Neuron (in vitro differentiated cells): ENCODE results near the gene F13A1.

Experiments used
- H2AFZ ChIP-seq: one replicate; pipeline ENCODE4 v1.6.1; 2013; ENCODE audit warnings: low read depth, mild to moderate bottlenecking, inconsistent platforms, low read length, moderate library complexity
- H3K27me3 ChIP-seq: one replicate; pipeline ENCODE4 v1.6.1; 2013; ENCODE audit warnings: low read length; ENCODE audit not compliant: insufficient read depth
- H3K36me3 ChIP-seq: one replicate; pipeline ENCODE4 v1.6.1; 2013; ENCODE audit warnings: low read length; ENCODE audit not compliant: insufficient read depth
- H3K4me1 ChIP-seq: one replicate; pipeline ENCODE4 v1.6.1; 2013; ENCODE audit warnings: low read length; ENCODE audit not compliant: insufficient read depth
- H3K4me3 ChIP-seq: 2 replicates; pipeline ENCODE4 v1.5.1; 2013; ENCODE audit warnings: mild to moderate bottlenecking, low read length, moderate library complexity
- H3K9me3 ChIP-seq: one replicate; pipeline ENCODE4 v1.6.1; 2013; ENCODE audit warnings: low read length

The F13A1 gene

DNA sequence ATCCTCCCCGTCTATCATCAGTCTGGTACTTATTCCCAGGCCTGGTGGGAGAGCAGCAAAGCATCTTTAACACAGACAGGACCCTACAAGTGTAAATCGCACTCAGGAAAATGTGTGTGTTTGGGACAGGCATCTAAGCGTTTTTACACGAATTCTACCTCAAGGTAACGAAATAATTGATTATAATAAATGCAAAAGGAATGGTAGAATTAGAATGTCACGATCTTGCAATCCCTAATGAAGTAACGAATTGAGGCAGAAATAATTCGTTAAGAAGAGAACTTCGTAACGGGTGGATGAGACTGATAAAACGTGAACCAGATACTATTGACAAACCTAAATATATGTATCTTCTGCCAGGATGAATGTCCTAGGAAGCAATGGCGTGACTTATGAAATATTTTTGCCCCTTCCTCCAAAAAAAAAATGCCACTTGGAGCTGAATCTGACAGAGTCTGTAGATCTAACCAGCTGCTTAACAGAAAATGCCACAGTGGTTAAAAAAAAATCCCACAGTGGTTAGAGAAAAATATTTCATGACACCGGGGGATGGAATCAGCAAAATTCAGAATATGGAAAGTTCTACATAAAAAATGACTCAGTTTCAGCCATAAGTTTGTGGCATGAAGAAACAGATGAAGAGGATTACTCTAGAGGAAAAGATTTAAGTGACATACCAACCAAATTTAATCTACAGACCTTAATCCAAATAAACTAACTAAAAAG, 68.7 kb downstream of the F13A1 start:
- Histone ChIP-seq H3K36me3 (no peaks in the 10 kb centered on the region), H3K4me3 (no peak overlapping the region), H3K4me1 (no peaks in the 10 kb centered on the region), H2AFZ (no peak overlapping the region), H3K9me3 (no peaks in the 10 kb centered on the region), H3K27me3 (no peaks in the 10 kb centered on the region)

DNA sequence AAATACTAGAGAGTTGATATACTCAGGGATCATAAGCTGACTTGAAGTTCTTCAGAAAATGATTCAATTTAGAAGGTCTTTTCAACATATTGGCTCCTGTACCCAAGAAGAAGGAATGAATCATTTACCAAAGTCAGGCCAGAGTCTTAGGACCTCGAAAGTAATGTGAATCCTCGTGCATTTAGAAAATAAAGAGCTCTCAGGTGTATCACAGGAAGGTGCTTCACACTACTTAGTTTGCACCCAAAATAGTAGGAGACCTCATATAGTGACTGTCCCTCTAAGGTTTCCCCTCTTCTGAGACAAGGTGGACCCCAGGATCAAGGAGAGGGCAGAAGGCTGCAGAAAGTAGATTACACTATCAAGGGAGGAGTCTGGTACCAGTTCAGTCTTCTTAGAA, 71.8 kb downstream of the F13A1 start:
- Histone ChIP-seq H3K4me1 (no peaks in the 10 kb centered on the region), H2AFZ (no peak overlapping the region), H3K9me3 (no peaks in the 10 kb centered on the region), H3K4me3 (no peak overlapping the region), H3K36me3 (no peaks in the 10 kb centered on the region), H3K27me3 (no peaks in the 10 kb centered on the region)

DNA sequence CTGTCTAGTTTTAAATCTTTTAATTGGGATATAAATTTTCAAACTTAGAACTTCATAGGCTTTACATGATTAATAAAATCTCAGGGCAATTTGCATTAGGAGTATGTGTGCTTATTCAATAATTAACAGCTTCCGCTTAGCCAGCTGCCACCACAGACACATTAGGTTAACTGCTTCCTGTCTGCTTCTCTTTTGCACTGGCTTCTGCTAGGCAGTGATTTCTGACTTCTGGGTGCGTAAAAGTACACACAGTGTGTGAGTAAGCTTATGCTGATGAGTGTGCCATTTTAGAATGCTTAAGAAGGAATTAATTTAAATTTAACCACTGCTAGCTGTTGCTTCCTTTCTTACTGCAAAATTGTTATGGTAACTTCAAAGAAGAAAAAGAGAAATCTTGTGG, 73.9 kb downstream of the F13A1 start:
- H3K9me3 ChIP-seq, result no peaks in the 10 kb centered on the region
- H3K4me1 ChIP-seq, result no peaks in the 10 kb centered on the region
- H3K27me3 ChIP-seq, result no peaks in the 10 kb centered on the region
- no peaks in the 10 kb centered on the region for H3K36me3 ChIP-seq
- no peak overlapping the region for H3K4me3 ChIP-seq
- no peak overlapping the region for H2AFZ ChIP-seq

DNA sequence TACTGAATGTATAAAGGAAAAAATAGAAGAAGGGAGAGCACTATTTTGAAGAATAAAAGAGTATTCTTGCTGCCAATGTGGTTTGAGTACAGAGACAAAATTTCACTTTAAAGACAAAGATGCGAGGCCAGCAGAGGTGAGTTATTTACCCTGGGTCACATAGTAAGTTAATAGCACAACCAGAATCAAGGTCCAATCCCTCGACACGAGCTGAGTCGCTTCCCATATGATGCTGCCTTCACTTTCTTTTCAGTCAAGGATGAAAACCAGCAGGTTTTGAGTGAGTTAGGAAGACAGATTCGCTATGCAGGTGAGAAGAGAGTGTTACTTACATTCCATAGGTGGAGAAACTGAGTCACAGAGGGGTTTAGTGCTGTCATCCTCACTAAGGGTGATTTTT, 75.8 kb downstream of the F13A1 start:
- H3K4me1 ChIP-seq, result no peaks in the 10 kb centered on the region
- no peak overlapping the region for H3K4me3 ChIP-seq
- no peak overlapping the region for H2AFZ ChIP-seq
- H3K9me3 ChIP-seq, result no peaks in the 10 kb centered on the region
- H3K36me3 ChIP-seq, result no peaks in the 10 kb centered on the region
- H3K27me3 ChIP-seq, result no peaks in the 10 kb centered on the region

DNA sequence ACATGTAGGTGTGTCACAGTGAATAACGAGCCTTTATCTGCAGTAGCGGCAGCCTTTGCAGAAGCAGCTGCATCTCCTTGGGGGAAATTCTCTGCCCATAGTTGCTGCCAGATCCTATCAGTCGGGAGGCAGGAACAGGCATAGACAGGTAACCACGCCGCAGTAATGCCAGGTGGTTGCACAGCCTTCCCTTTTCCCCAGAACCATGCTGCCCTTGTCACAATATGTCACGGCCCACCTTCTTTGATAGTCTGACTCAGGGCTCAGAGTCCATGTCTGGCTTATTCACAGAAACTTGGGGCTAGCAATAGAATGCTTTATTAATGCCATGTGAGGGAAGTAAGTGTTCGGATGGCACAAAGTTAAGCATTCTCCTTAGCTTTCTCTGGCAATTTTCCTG, 76.6 kb downstream of the F13A1 start:
- H3K4me3 ChIP-seq, result no peak overlapping the region
- no peak overlapping the region for H2AFZ ChIP-seq
- no peaks in the 10 kb centered on the region for H3K27me3 ChIP-seq
- H3K9me3 ChIP-seq, result no peaks in the 10 kb centered on the region
- H3K4me1 ChIP-seq, result no peaks in the 10 kb centered on the region
- no peaks in the 10 kb centered on the region for H3K36me3 ChIP-seq

DNA sequence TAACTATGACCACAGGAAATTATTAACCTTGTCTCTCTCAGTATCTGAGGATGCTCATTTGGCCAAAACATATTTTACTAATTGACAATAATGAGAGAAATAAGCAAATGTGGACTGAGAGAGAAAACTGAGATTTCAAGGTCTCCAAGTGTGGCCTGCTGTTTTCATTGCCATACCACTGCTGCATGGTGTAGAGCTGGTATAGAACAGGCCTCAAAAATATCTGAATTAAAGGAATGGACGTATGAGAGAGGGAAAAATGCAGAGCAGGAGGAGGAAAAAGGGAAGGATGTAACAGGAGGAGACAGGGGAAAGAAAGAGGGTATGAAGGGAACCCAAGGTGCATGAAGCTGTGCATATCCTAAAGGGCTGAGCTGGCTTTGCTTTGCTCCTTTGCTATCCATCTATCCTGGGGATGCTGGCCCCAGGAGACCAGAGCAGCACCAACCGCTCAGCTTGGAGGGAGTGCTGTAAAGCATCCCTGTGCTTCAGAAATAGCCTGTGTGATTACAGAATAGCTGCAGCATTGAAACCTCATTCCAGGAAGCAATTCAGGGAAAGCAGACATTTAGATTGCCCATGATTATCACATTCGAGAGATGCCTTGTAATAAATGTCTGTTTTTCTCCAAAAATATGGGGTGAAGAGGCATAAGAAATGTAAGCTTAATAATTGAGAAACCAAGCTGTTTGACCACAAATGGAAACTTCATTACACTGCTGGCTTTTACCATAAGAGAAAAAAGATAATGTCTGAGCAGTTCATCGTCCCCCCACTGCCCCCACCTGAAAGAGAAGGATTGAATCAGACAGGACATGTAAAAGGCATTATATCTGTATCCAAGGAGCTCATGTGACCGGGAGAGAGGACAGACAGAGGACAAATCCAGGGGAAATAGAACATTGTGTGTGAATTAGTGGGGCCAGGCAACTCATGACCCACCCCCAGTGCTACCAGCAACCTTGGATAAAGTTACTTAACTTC, 80.6 kb downstream of the F13A1 start:
- Histone ChIP-seq H2AFZ (no peak overlapping the region), H3K36me3 (no peaks in the 10 kb centered on the region), H3K27me3 (no peaks in the 10 kb centered on the region), H3K9me3 (no peaks in the 10 kb centered on the region), H3K4me1 (no peaks in the 10 kb centered on the region), H3K4me3 (no peak overlapping the region)

DNA sequence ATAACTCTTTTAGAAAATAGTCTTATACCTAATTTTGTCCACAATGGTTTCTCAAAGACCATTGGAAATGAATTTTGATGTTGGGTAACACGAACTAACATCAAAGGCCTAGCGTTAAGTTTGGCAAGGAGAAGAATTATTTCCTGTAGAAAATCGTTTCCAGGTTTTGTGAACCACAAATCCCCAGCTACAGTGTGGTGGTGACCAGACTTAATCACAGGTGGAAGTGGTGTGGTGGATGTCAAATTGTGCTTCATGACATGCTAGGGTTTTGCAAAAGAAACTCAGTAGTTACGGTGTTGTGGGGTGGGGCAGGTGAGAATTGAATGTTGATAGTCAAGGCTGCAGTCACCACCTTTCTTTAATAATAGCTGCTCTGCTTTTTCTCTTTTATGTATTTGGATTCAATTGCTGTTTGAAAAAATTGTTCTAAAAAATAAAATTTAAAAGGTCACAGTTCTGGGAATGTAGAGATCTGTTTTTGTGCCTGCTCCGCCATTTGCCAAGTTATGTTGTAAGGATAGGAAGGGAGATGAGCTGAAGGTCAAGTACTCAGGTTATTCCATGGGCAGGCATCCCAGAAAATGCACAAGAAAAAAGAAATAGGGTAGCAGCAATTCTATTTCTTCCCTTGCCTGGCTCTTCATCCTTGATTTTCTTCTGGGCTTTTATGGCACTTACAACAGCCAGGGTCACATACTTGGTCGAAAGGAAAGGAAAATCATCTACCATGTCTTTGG, 83.6 kb downstream of the F13A1 start:
- H3K27me3 ChIP-seq, result no peaks in the 10 kb centered on the region
- no peaks in the 10 kb centered on the region for H3K9me3 ChIP-seq
- no peak overlapping the region for H3K4me3 ChIP-seq
- no peaks in the 10 kb centered on the region for H3K4me1 ChIP-seq
- no peak overlapping the region for H2AFZ ChIP-seq
- H3K36me3 ChIP-seq, result no peaks in the 10 kb centered on the region

DNA sequence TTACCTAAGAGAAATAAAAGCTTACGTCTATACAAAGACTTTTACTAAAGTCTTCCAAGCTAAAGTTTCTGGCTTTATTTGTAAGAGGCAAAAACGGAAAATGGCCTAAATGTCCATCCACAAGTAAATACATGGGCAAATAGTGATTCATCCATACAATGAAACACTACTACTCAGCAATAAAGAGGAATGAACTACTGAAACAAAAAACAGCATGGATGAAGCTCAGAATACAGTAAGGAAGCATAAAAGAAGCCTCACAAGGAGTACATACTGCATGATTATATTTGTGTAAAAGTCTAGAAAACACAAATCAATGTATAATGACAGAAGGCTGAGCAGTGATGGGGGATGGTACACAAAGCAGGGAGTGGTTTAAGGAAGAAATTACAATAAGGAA, 84.7 kb downstream of the F13A1 start:
- no peak overlapping the region for H2AFZ ChIP-seq
- no peaks in the 10 kb centered on the region for H3K27me3 ChIP-seq
- H3K36me3 ChIP-seq, result no peaks in the 10 kb centered on the region
- H3K4me3 ChIP-seq, result no peak overlapping the region
- H3K4me1 ChIP-seq, result no peaks in the 10 kb centered on the region
- H3K9me3 ChIP-seq, result no peaks in the 10 kb centered on the region

DNA sequence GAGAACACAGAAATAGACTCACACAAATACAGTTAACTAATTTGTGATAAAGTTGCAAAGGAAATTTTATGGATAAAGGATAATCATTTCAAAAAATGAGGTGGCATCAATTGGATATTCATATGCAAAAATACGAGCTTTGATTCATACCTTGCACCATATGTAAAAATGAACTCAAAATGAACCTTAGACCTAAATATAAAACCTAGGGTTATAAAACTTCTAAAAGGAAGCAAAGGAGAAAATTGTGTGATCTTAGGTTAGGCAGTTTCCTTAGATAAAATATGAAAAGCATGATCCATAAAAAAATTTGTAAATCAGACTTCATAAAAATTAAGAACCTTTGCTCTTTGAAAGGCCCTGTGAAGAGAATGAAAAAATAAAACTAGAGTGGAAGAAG, 85.5 kb downstream of the F13A1 start:
- Histone ChIP-seq H3K4me3 (no peak overlapping the region), H3K27me3 (no peaks in the 10 kb centered on the region), H2AFZ (no peak overlapping the region), H3K4me1 (no peaks in the 10 kb centered on the region), H3K36me3 (no peaks in the 10 kb centered on the region), H3K9me3 (no peaks in the 10 kb centered on the region)

DNA sequence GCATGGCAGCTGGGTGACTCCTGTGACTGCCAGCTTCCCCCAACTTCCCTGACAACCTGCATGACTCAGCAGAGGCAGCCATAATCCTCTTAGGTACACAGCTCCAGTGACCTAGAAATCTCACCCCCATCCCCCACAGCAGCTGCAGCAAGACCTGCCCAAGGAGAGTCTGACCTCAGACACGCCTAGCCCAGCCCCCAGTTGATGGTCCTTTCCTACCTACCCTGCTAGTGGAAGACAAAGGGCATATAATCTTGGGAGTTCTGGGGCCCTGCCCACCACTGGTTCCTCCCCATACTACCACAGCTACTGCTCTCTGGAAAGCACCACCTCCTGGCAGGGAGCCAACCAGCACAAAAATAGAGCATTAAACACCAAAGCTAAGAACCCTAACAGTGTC, 90.2 kb downstream of the F13A1 start:
- Histone ChIP-seq H3K27me3 (no peaks in the 10 kb centered on the region), H3K4me3 (no peak overlapping the region)

DNA sequence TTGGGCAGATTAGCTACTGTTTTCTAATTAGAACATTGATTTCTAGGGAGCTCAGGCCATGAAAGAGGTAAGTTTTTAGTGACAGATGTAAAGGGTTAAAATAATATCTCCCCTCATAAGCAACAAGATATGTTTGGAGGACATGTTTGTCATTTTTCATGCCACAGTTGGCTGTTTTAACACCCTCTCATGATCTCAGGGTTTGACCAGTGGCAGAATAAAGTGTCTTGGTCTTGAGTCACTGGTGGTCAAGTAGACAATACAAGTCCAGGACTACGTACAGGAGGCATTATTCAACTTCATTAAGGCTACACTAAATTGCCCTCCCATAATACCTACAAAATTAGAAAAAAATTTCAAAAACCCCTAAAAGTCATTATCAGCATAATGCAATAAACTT, 92.6 kb downstream of the F13A1 start:
- H3K4me3 ChIP-seq, result no peak overlapping the region
- no peaks in the 10 kb centered on the region for H3K4me1 ChIP-seq
- no peaks in the 10 kb centered on the region for H3K9me3 ChIP-seq
- no peak overlapping the region for H2AFZ ChIP-seq
- H3K27me3 ChIP-seq, result no peaks in the 10 kb centered on the region
- H3K36me3 ChIP-seq, result no peaks in the 10 kb centered on the region

More for the DNA sequence above, 90.2 kb downstream of the F13A1 start:
- no peaks in the 10 kb centered on the region for H3K4me1 ChIP-seq
- no peaks in the 10 kb centered on the region for H3K36me3 ChIP-seq
- H3K9me3 ChIP-seq, result no peaks in the 10 kb centered on the region
- H2AFZ ChIP-seq, result no peak overlapping the region

DNA sequence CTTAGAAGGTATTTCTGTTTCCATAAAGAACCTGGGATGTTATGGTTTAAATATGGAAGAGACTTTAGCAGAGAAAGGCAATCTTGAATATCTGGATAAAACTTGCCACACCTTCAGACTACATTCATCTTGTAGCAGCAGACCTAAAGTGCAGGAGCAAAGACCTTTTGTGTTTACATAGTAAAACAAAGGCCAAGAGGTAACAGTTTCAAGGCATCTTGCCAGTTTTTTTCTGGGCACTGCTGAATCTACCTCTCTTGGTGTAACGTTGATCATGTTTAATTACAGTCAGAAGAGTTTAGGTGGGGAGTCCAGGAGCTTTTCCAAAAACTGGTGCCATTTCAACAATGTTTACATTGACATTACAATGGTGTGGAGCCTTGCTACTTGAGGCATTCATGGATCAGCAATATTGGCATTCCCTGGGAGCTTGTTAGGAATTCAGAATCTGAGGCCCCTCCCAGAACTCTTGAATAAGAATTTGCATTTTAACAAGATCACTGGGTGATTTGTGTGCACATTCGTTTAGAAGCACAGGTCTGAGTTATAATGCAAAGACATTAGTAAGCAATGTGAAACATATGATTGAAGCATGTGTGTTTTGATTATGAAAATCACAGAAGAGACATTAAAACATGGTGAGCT, 94.5 kb downstream of the F13A1 start:
- no peak overlapping the region for H2AFZ ChIP-seq
- no peak overlapping the region for H3K4me3 ChIP-seq
- no peaks in the 10 kb centered on the region for H3K4me1 ChIP-seq
- no peaks in the 10 kb centered on the region for H3K9me3 ChIP-seq
- no peaks in the 10 kb centered on the region for H3K36me3 ChIP-seq
- no peaks in the 10 kb centered on the region for H3K27me3 ChIP-seq
